Hepatocyte (in vitro differentiated cells): ENCODE results near the gene DIP2C.

Source experiments
- CTCF ChIP-seq: fragments of 200-600 bp; sonication (generic); IDR thresholded peaks from 2 replicates; pipeline ENCODE4 v1.5.1; 2016; ENCODE audit warnings: antibody characterized with exemption, mild to moderate bottlenecking; ENCODE audit not compliant: poor library complexity
- EZH2 ChIP-seq: fragments of 200-600 bp; sonication (generic); IDR thresholded peaks from 2 replicates; pipeline ENCODE4 v1.6.1; 2016; ENCODE audit warnings: antibody characterized with exemption, mild to moderate bottlenecking, borderline replicate concordance
- EZH2phosphoT487 ChIP-seq: fragments of 200-600 bp; sonication (generic); IDR thresholded peaks from one replicate; pipeline ENCODE4 v1.6.1; 2018; ENCODE audit warnings: antibody characterized with exemption, mild to moderate bottlenecking, low read depth, moderate library complexity; ENCODE audit not compliant: unreplicated experiment, severe bottlenecking

- TF ChIP-seq EZH2phosphoT487 (no peak), CTCF (no peak), EZH2 (no peak)
These were observed 96.0 kb downstream of the DIP2C start for GRCh38 chr10:593421-593820.
